Neural crest cell (in vitro differentiated cells): ENCODE measurements around the gene RCC1. TPM values are rescaled to one million over a fixed set of nuclear protein-coding genes. Genes with fewer than 3 reads are reported as not detected.

Experiments used
- DNase-seq: peaks from one replicate; pipeline ENCODE4 v3.0.0; 2021; ENCODE audit warnings: low read depth, mixed read lengths, low spot score
- H3K27ac Mint-ChIP-seq: one replicate; pipeline ENCODE4 v1.8.0; 2021; ENCODE audit warnings: mild to moderate bottlenecking, mixed read lengths; ENCODE audit not compliant: unreplicated experiment
- H3K27me3 Mint-ChIP-seq: 2 replicates; pipeline ENCODE4 v1.8.0; 2021; ENCODE audit warnings: low read depth, mild to moderate bottlenecking, mixed read lengths
- H3K36me3 Mint-ChIP-seq: 2 replicates; pipeline ENCODE4 v1.8.0; 2021; ENCODE audit warnings: low read depth, mild to moderate bottlenecking, mixed read lengths
- H3K4me1 Mint-ChIP-seq: 2 replicates; pipeline ENCODE4 v1.8.0; 2021; ENCODE audit warnings: mixed read lengths
- H3K4me3 Mint-ChIP-seq: one replicate; pipeline ENCODE4 v1.8.0; 2021; ENCODE audit warnings: mild to moderate bottlenecking, mixed read lengths
- H3K9me3 Mint-ChIP-seq: 2 replicates; pipeline ENCODE4 v1.8.0; 2021; ENCODE audit warnings: mixed read lengths
- CTCF ChIP-seq: fragments of 200-600 bp; sonication (generic); conservative IDR thresholded peaks from 2 replicates; pipeline ENCODE4 v1.5.0; 2021; ENCODE audit warnings: antibody characterized with exemption, mild to moderate bottlenecking
- total RNA-seq: library from RNA; stranded (reverse); gene quantifications from 2 replicates; pipeline ENCODE4 v1.2.1, GENCODE V29; 2021

RCC1 gene
- total RNA-seq, 1 donor from 2014 or later = 94.8 TPM

- Mint-ChIP-seq H3K27ac (peak overlapping the region; percentile 97), H3K9me3 (peaks cover 2% of the 10 kb centered on the region), H3K4me1 (peaks cover 61% of the 10 kb centered on the region), H3K27me3 (peaks cover 45% of the 10 kb centered on the region), H3K4me3 (peak overlapping the region; percentile 98), H3K36me3 (peaks cover 59% of the 10 kb centered on the region)
- TF ChIP-seq CTCF = no peak
- DNase-seq = no peak
These were observed 2.0 kb downstream of the RCC1 start for GRCh38 chr1:28507646-28508434.

- Mint-ChIP-seq H3K36me3 (peaks cover 59% of the 10 kb centered on the region), H3K9me3 (peaks cover 2% of the 10 kb centered on the region), H3K4me3 (peak overlapping the region; percentile 98), H3K4me1 (peaks cover 61% of the 10 kb centered on the region), H3K27ac (peak overlapping the region; percentile 97), H3K27me3 (peaks cover 45% of the 10 kb centered on the region)
- TF ChIP-seq CTCF = no peak
- no peak for DNase-seq
These were observed 2.6 kb downstream of the RCC1 start for GRCh38 chr1:28508435-28508754.

GRCh38 chr1:28509705-28510272 is 3.9 kb downstream of the RCC1 start:
- H3K9me3 Mint-ChIP-seq = peaks cover 2% of the 10 kb centered on the region
- H3K36me3 Mint-ChIP-seq = peaks cover 61% of the 10 kb centered on the region
- H3K27ac Mint-ChIP-seq = peak overlapping the region; percentile 83
- peaks cover 55% of the 10 kb centered on the region for H3K27me3 Mint-ChIP-seq
- TF ChIP-seq CTCF = no peak
- DNase-seq = no peak
- peak overlapping the region; percentile 98 for H3K4me3 Mint-ChIP-seq
- peaks cover 61% of the 10 kb centered on the region for H3K4me1 Mint-ChIP-seq

- H3K36me3 Mint-ChIP-seq = peaks cover 62% of the 10 kb centered on the region
- TF ChIP-seq CTCF = no peak
- H3K27ac Mint-ChIP-seq = peak overlapping the region; percentile 83
- H3K4me1 Mint-ChIP-seq = peaks cover 58% of the 10 kb centered on the region
- H3K4me3 Mint-ChIP-seq = peak overlapping the region; percentile 98
- DNase-seq = no peak
- H3K9me3 Mint-ChIP-seq = peaks cover 2% of the 10 kb centered on the region
- H3K27me3 Mint-ChIP-seq = peaks cover 57% of the 10 kb centered on the region
These were observed 4.6 kb downstream of the RCC1 start for GRCh38 chr1:28510273-28510969.

GRCh38 chr1:28510970-28511440 is 5.2 kb downstream of the RCC1 start:
- Mint-ChIP-seq H3K9me3 (peaks cover 2% of the 10 kb centered on the region), H3K4me3 (peak overlapping the region; percentile 98)

More at GRCh38 chr1:28510970-28511440, 5.2 kb downstream of the RCC1 start:
- H3K36me3 Mint-ChIP-seq = peaks cover 58% of the 10 kb centered on the region
- no peak for TF ChIP-seq CTCF
- peak overlapping the region; percentile 83 for H3K27ac Mint-ChIP-seq
- H3K4me1 Mint-ChIP-seq = peaks cover 52% of the 10 kb centered on the region
- DNase-seq = no peak
- peaks cover 52% of the 10 kb centered on the region for H3K27me3 Mint-ChIP-seq
